ENCODE results near the gene CAMKMT.

Gene CAMKMT

GRCh38 chr2:44526352-44526751 lies 164.6 kb downstream of the CAMKMT start:
- DNase-seq = no peak
- no peaks in the 10 kb centered on the region for H3K36me3 Mint-ChIP-seq
- no peak overlapping the region for H3K4me3 Mint-ChIP-seq
- H3K27me3 Mint-ChIP-seq = no peaks in the 10 kb centered on the region
- H3K9me3 Mint-ChIP-seq = peaks cover 5% of the 10 kb centered on the region
- CTCF ChIA-PET = no interaction called here
- H3K27ac Mint-ChIP-seq = no peak overlapping the region
- H3K4me1 Mint-ChIP-seq = no peaks in the 10 kb centered on the region

DNA sequence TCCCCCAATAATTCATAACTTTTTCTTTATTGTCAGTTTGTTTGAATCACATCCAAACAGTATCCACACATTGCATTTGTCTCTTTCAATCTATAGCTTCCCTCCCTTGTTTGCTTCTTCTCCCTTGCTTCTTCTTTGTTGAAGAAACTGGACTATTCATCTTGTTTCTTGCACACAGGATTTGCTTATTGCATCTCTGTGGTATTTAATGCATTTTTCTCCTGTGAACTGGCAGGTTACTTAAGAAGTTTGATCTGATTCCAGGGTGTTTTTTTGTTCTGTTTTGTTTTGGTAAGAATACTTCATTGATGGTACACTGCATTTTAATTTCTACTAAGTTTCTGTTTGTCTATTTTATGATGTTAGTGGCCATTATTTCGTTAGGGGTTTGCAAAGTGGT lies 166.8 kb downstream of the CAMKMT start:
- DNase-seq = no peak
- Mint-ChIP-seq H3K9me3 (peaks cover 2% of the 10 kb centered on the region), H3K4me1 (no peaks in the 10 kb centered on the region), H3K36me3 (peaks cover 4% of the 10 kb centered on the region), H3K27me3 (no peaks in the 10 kb centered on the region), H3K27ac (no peak overlapping the region), H3K4me3 (no peak overlapping the region)
- CTCF ChIA-PET = no interaction called here

DNA sequence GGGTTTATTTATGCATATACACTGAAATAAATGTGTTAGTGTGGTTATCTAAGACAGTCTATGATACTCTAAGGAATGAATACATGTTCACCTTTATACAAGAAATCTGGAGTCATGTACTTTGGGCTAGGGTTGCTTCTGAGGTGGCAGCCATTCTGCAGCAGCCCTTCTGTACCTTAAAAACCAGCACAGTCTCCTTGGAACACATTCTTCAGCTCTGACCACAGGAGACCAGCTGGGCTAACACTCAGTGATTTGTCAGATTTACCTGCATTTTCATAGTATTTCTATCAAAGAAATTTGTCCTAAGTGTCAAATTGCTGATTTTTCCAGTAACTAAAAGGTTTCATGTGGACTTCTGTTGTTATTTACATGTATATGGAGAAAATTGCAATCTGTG lies 167.7 kb downstream of the CAMKMT start:
- Mint-ChIP-seq H3K27ac (no peak overlapping the region), H3K4me3 (no peak overlapping the region), H3K4me1 (no peaks in the 10 kb centered on the region), H3K9me3 (peaks cover 2% of the 10 kb centered on the region), H3K27me3 (no peaks in the 10 kb centered on the region), H3K36me3 (peaks cover 6% of the 10 kb centered on the region)
- CTCF ChIA-PET = no interaction called here
- no peak for DNase-seq

GRCh38 chr2:44531289-44531688 lies 169.5 kb downstream of the CAMKMT start:
- CTCF ChIA-PET = no interaction called here
- DNase-seq = no peak
- H3K36me3 Mint-ChIP-seq = peaks cover 6% of the 10 kb centered on the region
- H3K4me1 Mint-ChIP-seq = no peaks in the 10 kb centered on the region
- no peak overlapping the region for H3K4me3 Mint-ChIP-seq
- H3K9me3 Mint-ChIP-seq = peaks cover 2% of the 10 kb centered on the region
- H3K27me3 Mint-ChIP-seq = no peaks in the 10 kb centered on the region
- H3K27ac Mint-ChIP-seq = no peak overlapping the region

DNA sequence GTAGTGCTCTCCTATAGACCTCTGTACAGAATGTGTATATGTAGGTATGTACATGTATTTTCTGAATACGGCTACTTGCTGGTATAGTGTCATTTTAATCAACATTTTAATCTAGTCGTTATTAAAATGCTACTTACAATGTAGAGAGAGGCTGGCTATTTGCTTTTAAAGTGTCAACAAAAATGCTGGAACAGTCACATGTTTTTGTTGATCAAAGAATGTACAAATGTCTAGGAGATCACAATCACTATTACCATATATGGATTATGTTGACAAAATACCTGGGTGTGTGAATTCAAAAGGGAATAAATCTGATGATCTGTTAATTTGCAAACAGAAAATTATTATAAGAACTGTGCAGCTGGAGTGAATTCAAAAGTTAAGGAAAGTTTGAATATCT lies 170.3 kb downstream of the CAMKMT start:
- Mint-ChIP-seq H3K27me3 (no peaks in the 10 kb centered on the region), H3K9me3 (peaks cover 2% of the 10 kb centered on the region), H3K4me1 (no peaks in the 10 kb centered on the region), H3K4me3 (no peak overlapping the region), H3K27ac (no peak overlapping the region), H3K36me3 (peaks cover 6% of the 10 kb centered on the region)
- DNase-seq = no peak
- CTCF ChIA-PET = no interaction called here

- no peaks in the 10 kb centered on the region for H3K27me3 Mint-ChIP-seq
- no peaks in the 10 kb centered on the region for H3K4me1 Mint-ChIP-seq
- no peak overlapping the region for H3K27ac Mint-ChIP-seq
- H3K4me3 Mint-ChIP-seq = no peak overlapping the region
- CTCF ChIA-PET = no interaction called here
- peaks cover 6% of the 10 kb centered on the region for H3K36me3 Mint-ChIP-seq
- H3K9me3 Mint-ChIP-seq = peaks cover 2% of the 10 kb centered on the region
- no peak for DNase-seq
Measured at GRCh38 chr2:44533508-44533907, 171.8 kb downstream of the CAMKMT start.

DNA sequence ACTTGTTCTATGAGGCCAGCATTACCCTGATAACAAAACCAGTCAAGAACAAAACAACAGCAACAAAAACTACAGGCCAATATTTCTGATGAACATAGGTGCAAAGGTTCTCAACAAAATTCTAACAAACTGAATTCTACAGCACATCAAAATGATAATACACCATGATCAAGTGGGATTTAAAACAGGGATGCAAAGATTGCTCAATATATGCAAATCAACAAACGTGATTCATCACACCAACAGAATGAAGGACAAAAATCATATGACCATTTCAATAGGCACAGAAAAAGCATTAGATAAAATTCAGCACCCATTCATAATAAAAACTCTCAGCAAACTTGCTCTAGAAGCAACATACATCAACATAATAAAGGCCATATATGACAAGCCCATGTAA lies 173.6 kb downstream of the CAMKMT start:
- CTCF ChIA-PET = no interaction called here
- H3K4me3 Mint-ChIP-seq = no peak overlapping the region
- H3K27ac Mint-ChIP-seq = no peak overlapping the region
- H3K9me3 Mint-ChIP-seq = peaks cover 2% of the 10 kb centered on the region
- no peak for DNase-seq
- H3K36me3 Mint-ChIP-seq = peaks cover 6% of the 10 kb centered on the region
- H3K27me3 Mint-ChIP-seq = no peaks in the 10 kb centered on the region
- no peaks in the 10 kb centered on the region for H3K4me1 Mint-ChIP-seq

DNA sequence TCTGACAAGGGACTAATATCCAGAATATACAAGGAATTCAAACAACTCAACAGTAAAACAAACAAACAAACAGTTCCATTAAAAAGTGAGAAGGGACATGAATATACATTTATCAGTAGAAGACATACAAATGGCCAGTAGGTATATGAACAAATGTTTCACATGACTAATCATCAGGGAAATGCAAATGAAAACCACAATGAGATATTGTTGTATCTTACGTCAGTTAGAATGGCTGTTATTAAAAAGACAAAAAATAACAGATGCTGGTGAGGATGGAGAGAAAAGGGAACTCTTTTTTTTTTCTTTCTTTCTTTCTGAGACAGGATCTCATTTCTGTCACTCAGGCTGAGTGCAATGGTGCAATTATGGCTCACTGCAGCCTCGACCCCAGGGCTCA lies 175.5 kb downstream of the CAMKMT start:
- Mint-ChIP-seq H3K36me3 (peaks cover 5% of the 10 kb centered on the region), H3K27me3 (no peaks in the 10 kb centered on the region), H3K4me1 (no peaks in the 10 kb centered on the region), H3K4me3 (no peak overlapping the region), H3K27ac (no peak overlapping the region), H3K9me3 (peaks cover 2% of the 10 kb centered on the region)
- CTCF ChIA-PET = no interaction called here
- DNase-seq = no peak

GRCh38 chr2:44542520-44542919 lies 180.8 kb downstream of the CAMKMT start:
- H3K27me3 Mint-ChIP-seq = no peaks in the 10 kb centered on the region
- H3K36me3 Mint-ChIP-seq = no peaks in the 10 kb centered on the region
- H3K4me1 Mint-ChIP-seq = no peaks in the 10 kb centered on the region
- no peak for DNase-seq
- H3K27ac Mint-ChIP-seq = no peak overlapping the region
- CTCF ChIA-PET = no interaction called here
- H3K4me3 Mint-ChIP-seq = no peak overlapping the region
- H3K9me3 Mint-ChIP-seq = no peaks in the 10 kb centered on the region

- H3K4me1 Mint-ChIP-seq = no peaks in the 10 kb centered on the region
- DNase-seq = no peak
- no peaks in the 10 kb centered on the region for H3K9me3 Mint-ChIP-seq
- no peaks in the 10 kb centered on the region for H3K36me3 Mint-ChIP-seq
- H3K27ac Mint-ChIP-seq = no peak overlapping the region
- no peak overlapping the region for H3K4me3 Mint-ChIP-seq
- CTCF ChIA-PET = no interaction called here
- H3K27me3 Mint-ChIP-seq = no peaks in the 10 kb centered on the region
Measured at GRCh38 chr2:44543773-44544725, 182.3 kb downstream of the CAMKMT start.

DNA sequence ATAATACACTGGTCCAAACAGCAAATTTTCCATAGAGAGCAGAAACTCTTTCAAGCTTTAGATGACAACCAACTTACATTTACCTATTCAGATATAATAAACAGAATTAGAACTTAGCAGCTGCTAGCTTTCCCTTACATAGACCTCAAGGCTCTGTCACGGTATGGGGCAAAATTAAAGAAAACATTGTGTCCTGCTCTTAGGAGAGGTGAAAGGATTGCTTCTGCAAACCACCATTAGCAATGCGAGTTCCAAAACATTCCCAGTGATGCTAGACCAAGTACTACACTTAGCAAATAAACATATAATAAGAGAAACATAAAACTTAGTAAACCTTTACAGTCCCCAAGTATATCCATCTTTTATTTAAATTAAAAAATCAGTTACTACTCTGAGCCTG lies 183.3 kb downstream of the CAMKMT start:
- Mint-ChIP-seq H3K4me1 (no peaks in the 10 kb centered on the region), H3K36me3 (peaks cover 2% of the 10 kb centered on the region), H3K4me3 (no peak overlapping the region), H3K9me3 (no peaks in the 10 kb centered on the region), H3K27me3 (no peaks in the 10 kb centered on the region), H3K27ac (no peak overlapping the region)
- CTCF ChIA-PET = no interaction called here
- no peak for DNase-seq

DNA sequence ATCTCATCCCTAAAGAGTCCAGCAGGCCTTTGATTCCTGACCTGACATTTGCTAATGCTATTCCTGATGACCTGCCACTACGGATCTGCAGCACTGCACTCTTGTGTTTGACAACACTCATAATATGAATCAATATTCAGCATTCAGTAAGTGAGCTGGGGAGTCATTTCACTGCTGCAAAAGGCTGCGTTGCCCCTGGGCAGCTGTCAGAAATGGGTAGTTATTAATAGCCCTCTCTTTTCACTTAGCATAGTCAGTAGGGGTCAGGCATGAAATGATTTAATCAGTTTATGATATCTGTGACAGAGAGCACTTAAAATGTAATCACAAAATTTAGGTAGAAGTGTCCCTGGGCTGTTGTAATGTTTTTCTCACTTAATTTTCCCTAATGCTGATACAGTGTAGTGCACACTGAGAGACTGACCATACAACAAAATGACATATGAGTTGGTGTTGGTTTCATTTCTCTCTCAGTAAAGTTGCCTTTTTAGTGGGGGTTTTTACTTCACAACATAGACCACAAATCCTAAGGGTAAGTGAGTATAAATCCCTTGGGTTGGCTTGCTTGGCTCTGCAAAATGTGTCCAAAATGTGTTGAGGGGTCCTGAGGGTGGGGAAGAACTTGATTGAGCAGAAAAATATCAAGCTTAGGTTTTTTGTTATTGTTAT lies 184.8 kb downstream of the CAMKMT start:
- no peak for DNase-seq
- H3K27ac Mint-ChIP-seq = no peak overlapping the region
- CTCF ChIA-PET = no interaction called here
- peaks cover 2% of the 10 kb centered on the region for H3K36me3 Mint-ChIP-seq
- no peaks in the 10 kb centered on the region for H3K9me3 Mint-ChIP-seq
- H3K4me1 Mint-ChIP-seq = no peaks in the 10 kb centered on the region
- no peak overlapping the region for H3K4me3 Mint-ChIP-seq
- H3K27me3 Mint-ChIP-seq = no peaks in the 10 kb centered on the region

DNA sequence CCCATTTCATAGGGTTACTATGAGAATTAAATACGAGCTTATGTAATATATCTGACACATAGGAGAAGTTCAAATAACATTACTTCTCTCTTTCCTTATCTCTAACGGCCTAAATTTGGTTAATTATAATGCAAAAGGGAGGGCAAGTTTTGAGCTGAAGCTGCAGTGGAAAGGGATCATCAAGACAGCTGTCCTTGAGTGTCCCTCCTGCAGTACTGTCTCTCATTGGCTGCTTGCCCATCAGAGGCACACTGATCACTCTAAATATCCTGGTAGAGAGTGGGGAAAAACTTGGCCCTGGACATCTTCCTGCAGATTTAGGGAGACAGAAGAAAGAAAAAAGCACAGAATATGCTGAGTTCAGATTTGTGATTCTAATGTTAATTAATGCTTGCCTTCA lies 186.0 kb downstream of the CAMKMT start:
- no peak overlapping the region for H3K4me3 Mint-ChIP-seq
- no peaks in the 10 kb centered on the region for H3K9me3 Mint-ChIP-seq
- CTCF ChIA-PET = interaction anchor here (1.0 kb wide), 1 partner anchor 13 kb away, joined by 3 read pairs; no protein-coding TSS in a partner anchor
- no peak for DNase-seq
- peaks cover 2% of the 10 kb centered on the region for H3K36me3 Mint-ChIP-seq
- no peaks in the 10 kb centered on the region for H3K4me1 Mint-ChIP-seq
- H3K27me3 Mint-ChIP-seq = no peaks in the 10 kb centered on the region
- no peak overlapping the region for H3K27ac Mint-ChIP-seq

DNA sequence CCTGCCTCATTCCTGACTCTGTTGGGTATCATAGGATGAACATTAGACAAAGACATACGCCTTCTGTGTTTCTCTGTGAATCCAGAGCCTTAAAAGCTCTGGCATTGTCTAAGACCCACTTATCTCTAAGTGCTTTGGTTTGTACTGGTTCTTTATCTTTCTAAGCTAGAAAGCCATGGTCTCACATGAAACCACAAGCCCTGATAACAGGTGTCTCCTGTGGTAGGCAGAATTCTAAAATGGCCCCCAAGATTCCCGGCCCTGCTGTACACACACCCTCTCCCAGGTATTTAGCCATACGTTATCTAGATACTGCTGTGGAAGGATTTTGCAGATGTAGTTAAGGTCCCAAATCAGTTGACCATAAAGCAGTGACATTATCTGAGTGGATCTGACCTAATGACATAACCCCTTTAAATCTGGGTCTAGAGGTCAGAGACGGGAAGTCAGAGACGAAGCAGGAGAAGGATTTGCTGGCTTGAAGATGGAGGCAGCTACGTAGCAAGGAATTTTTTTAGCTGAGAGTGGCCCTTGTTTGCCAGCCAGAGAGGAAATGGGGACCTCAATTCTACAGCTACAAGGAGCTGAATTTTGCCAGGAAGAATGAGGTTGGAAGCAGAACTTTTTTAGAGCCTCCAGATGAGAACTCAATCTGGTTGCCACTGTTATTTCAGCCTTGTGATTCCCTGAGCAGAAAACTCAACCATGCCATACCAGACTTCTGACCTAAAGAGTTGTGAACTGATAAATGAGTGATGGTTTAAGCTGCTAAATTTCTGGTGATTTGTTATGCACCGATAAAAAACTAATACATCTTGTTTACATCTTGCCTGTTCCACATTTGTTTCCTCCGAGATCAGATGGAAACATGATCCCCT lies 186.7 kb downstream of the CAMKMT start:
- Mint-ChIP-seq H3K36me3 (peaks cover 2% of the 10 kb centered on the region), H3K4me3 (no peak overlapping the region), H3K27me3 (no peaks in the 10 kb centered on the region), H3K27ac (no peak overlapping the region), H3K4me1 (no peaks in the 10 kb centered on the region), H3K9me3 (no peaks in the 10 kb centered on the region)
- CTCF ChIA-PET = interaction anchor here (1.0 kb wide), 1 partner anchor 12 kb away, joined by 3 read pairs; no protein-coding TSS in a partner anchor
- DNase-seq = no peak
